HepG2 (cell line): ENCODE data around the gene ASCL2. TPM values are rescaled to one million over a fixed set of nuclear protein-coding genes. Genes with fewer than 3 reads are reported as not detected.

Source experiments
- ATAC-seq: fragments of 200-7000 bp; cut with Tn5 transposase; 3 replicates; pipeline ENCODE4 v1.9.1; 2020; ENCODE audit warnings: mild to moderate bottlenecking, moderate library complexity
- BruUV-seq: library from RNA; stranded (reverse); fragments of 400-500 nt; replicated peaks from 2 replicates; lab custom pipeline; 2021; lab: Mats Ljungman, UMichigan
- CTCF ChIA-PET: fragments of 300-600 bp; formaldehyde crosslinking; extraction: SDS; loops from one replicate; lab custom pipeline; 2021; ENCODE audit warnings: low total read pairs, inconsistent platforms, low intra/inter-chr PET ratio; lab: Yijun Ruan, JAX
- POLR2A ChIA-PET: fragments of 350-600 bp; sonication (Branson Sonifier 250); formaldehyde crosslinking; loops from one replicate; lab custom pipeline; 2020; ENCODE audit warnings: antibody characterized with exemption, inconsistent platforms; lab: Yijun Ruan, JAX
- DNase-seq: peaks from one replicate; pipeline ENCODE4 v3.0.0-alpha.2; 2015; ENCODE audit warnings: low spot score
- FAIRE-seq: peaks from 3 replicates; lab custom pipeline; 2011; peaks lifted over from hg19 to GRCh38; lab: Jason Lieb, UNC
- H2AFZ ChIP-seq: one replicate; pipeline ENCODE4 v1.6.1; 2011; ENCODE audit warnings: low read length, inconsistent platforms
- H3K27ac ChIP-seq: fragments of 300-600 bp; 3 replicates; pipeline ENCODE4 v1.8.0; 2011; ENCODE audit warnings: mixed run types, mild to moderate bottlenecking, mixed read lengths, low read length, inconsistent platforms; ENCODE audit not compliant: insufficient read depth; ENCODE audit errors: extremely low read length
- H3K27me3 ChIP-seq, 2 experiments: fragments of 200-600 bp in 1 of 2; 2 replicates in 1 of 2; 3 replicates in 1 of 2; pipeline versions ENCODE4 v1.6.0 to v1.8.0; 2011; ENCODE audit warnings: low read length in 2 of 2, mild to moderate bottlenecking in 2 of 2, moderate library complexity in 2 of 2, inconsistent platforms in 1 of 2; ENCODE audit not compliant: insufficient read depth in 2 of 2, control insufficient read depth in 1 of 2
- H3K36me3 ChIP-seq, 2 experiments: fragments of 200-600 bp in 1 of 2; replicated peaks in 1 of 2; 2 replicates in 1 of 2; 3 replicates in 1 of 2; pipeline versions ENCODE4 v1.5.1 to v1.8.0; 2011; ENCODE audit warnings: low read length in 2 of 2, inconsistent platforms in 1 of 2; ENCODE audit not compliant: insufficient read depth in 2 of 2, control insufficient read depth in 1 of 2
- H3K4me1 ChIP-seq: 2 replicates; pipeline ENCODE4 v1.5.1; 2012; ENCODE audit warnings: low read length, inconsistent platforms; ENCODE audit not compliant: insufficient read depth
- H3K4me2 ChIP-seq: 2 replicates; pipeline ENCODE4 v1.6.0; 2011; ENCODE audit warnings: low read depth, low read length, inconsistent platforms
- H3K4me3 ChIP-seq, 3 experiments: fragments of 200-600 bp in 1 of 3; sonication (generic), shearing (Covaris generic) in 1 of 3; replicated peaks in 1 of 3; 2 replicates each; pipeline ENCODE4 v1.5.1; 2011 to 2016; ENCODE audit warnings: low read length in 3 of 3, inconsistent platforms in 2 of 3, low read depth in 2 of 3, mild to moderate bottlenecking in 2 of 3, control low read depth in 1 of 3, mixed read lengths in 1 of 3; ENCODE audit not compliant: insufficient read depth in 1 of 3
- H3K79me2 ChIP-seq: one replicate; pipeline ENCODE4 v1.6.1; 2011; ENCODE audit warnings: low read length, inconsistent platforms; ENCODE audit not compliant: insufficient read depth
- H3K9ac ChIP-seq: 2 replicates; pipeline ENCODE4 v1.6.0; 2011; ENCODE audit warnings: mild to moderate bottlenecking, low read depth, low read length, inconsistent platforms; ENCODE audit not compliant: insufficient read depth
- H3K9me3 ChIP-seq: 2 replicates; pipeline ENCODE4 v1.5.1; 2012; ENCODE audit warnings: mild to moderate bottlenecking, low read length
- H4K20me1 ChIP-seq: 2 replicates; pipeline ENCODE4 v1.6.0; 2011; ENCODE audit warnings: inconsistent platforms, mild to moderate bottlenecking, low read length, moderate library complexity; ENCODE audit not compliant: insufficient read depth
- MTF1 ChIP-seq: sonication (generic); formaldehyde crosslinking; IDR thresholded peaks from 2 replicates; pipeline ENCODE4 v1.5.0; 2020; ENCODE audit warnings: missing genetic modification reagents
- NBN ChIP-seq: fragments of 450-650 bp; conservative IDR thresholded peaks from 2 replicates; pipeline ENCODE4 v1.6.1; 2017
- NONO ChIP-seq, 2 experiments: fragments of 450-650 bp in 1 of 2; sonication (generic) in 1 of 2; formaldehyde crosslinking in 1 of 2; IDR thresholded peaks in 1 of 2; conservative IDR thresholded peaks in 1 of 2; 2 replicates each; pipeline versions ENCODE4 v1.6.1 to v1.8.0; 2017 to 2022; ENCODE audit warnings: mild to moderate bottlenecking in 1 of 2, missing genetic modification reagents in 1 of 2, moderate library complexity in 1 of 2
- NR2C2 ChIP-seq: sonication (generic); formaldehyde crosslinking; IDR thresholded peaks from 2 replicates; pipeline ENCODE4 v1.4.0; 2020; ENCODE audit warnings: missing genetic modification reagents, mild to moderate bottlenecking, moderate library complexity, borderline replicate concordance
- RBAK ChIP-seq: sonication (generic); formaldehyde crosslinking; IDR thresholded peaks from 2 replicates; pipeline ENCODE4 v1.5.1; 2020; ENCODE audit warnings: mild to moderate bottlenecking, missing genetic modification reagents
- SMAD9 ChIP-seq: sonication (generic); formaldehyde crosslinking; IDR thresholded peaks from 2 replicates; pipeline ENCODE4 v1.5.1; 2020; ENCODE audit warnings: mild to moderate bottlenecking, missing genetic modification reagents
- ZBTB20 ChIP-seq: sonication (generic); formaldehyde crosslinking; IDR thresholded peaks from 2 replicates; pipeline ENCODE4 v1.8.1; 2023; ENCODE audit warnings: missing genetic modification reagents, low read depth, mild to moderate bottlenecking, borderline replicate concordance
- ZNF143 ChIP-seq: sonication (generic); formaldehyde crosslinking; IDR thresholded peaks from 2 replicates; pipeline ENCODE4 v1.4.0; 2020; ENCODE audit warnings: missing genetic modification reagents
- ZNF737 ChIP-seq: sonication (generic); formaldehyde crosslinking; IDR thresholded peaks from 2 replicates; pipeline ENCODE4 v1.5.0; 2020; ENCODE audit warnings: missing genetic modification reagents, mild to moderate bottlenecking, borderline replicate concordance
- WGBS: methylation state at CpG from one replicate; pipeline ENCODE4 v1.1.6; 2017; ENCODE audit warnings: low lambda C conversion rate; 5-methylcytosine and 5-hydroxymethylcytosine counted together
- in situ Hi-C: cut with HindIII; loops from 2 replicates; pipeline ENCODE4 v1.10.0; 2017; ENCODE audit warnings: low pct_unique_long_range_greater_than_20kb; ENCODE audit not compliant: extremely low pct_ligation_motif_present
- intact Hi-C: fragments of 100-400 bp; cut with micrococcal nuclease; formaldehyde crosslinking; loops from one replicate; pipeline ENCODE4 v1.10.0; 2022; ENCODE audit not compliant: unreplicated experiment
- polyA plus RNA-seq, 8 experiments: library from polyadenylated mRNA; depleted of rRNA in 3 of 8; stranded (reverse) in 7 of 8; unstranded in 1 of 8; fragments of >200 nt; fragmentation: Illumina TruSeq in 4 of 8; extraction: Trizol in 4 of 8; gene quantifications; 2 replicates each; pipeline versions ENCODE4 v1.2.1 to v1.2.3, GENCODE V29; 2011 to 2016; ENCODE audit warnings: low read depth in 4 of 8, missing spikeins in 1 of 8, mixed read lengths in 1 of 8; ENCODE audit not compliant: insufficient read depth in 1 of 8
- total RNA-seq, 5 experiments: library from RNA; depleted of rRNA; stranded (reverse); fragments of >200 nt; fragmentation: Illumina TruSeq; extraction: Trizol; gene quantifications; 2 replicates each; pipeline ENCODE4 v1.2.3, GENCODE V29; 2016; ENCODE audit warnings: low read depth in 1 of 5
- TF ChIP-seq, protein P1 (sequence below): sonication (generic); formaldehyde crosslinking; IDR thresholded peaks from 2 replicates; pipeline ENCODE4 v1.5.0; 2020; ENCODE audit warnings: mild to moderate bottlenecking, missing genetic modification reagents, moderate library complexity
- TF ChIP-seq, protein P2 (sequence below): sonication (generic); formaldehyde crosslinking; IDR thresholded peaks from 2 replicates; pipeline ENCODE4 v1.4.0; 2020; ENCODE audit warnings: missing genetic modification reagents
- TF ChIP-seq, protein P3 (sequence below): sonication (generic); formaldehyde crosslinking; IDR thresholded peaks from 2 replicates; pipeline ENCODE4 v1.5.0; 2020; ENCODE audit warnings: mild to moderate bottlenecking, missing genetic modification reagents, borderline replicate concordance
- TF ChIP-seq, protein P4 (sequence below): sonication (generic); formaldehyde crosslinking; IDR thresholded peaks from 2 replicates; pipeline ENCODE4 v1.5.1; 2020; ENCODE audit warnings: missing genetic modification reagents, mild to moderate bottlenecking, borderline replicate concordance

Gene ASCL2
- total and polyA plus RNA-seq, 2 of the 13 experiments (the other 11 are each of a cell fraction or from before 2014, with no cell fraction given): 0.07 TPM; not detected in 1

DNA sequence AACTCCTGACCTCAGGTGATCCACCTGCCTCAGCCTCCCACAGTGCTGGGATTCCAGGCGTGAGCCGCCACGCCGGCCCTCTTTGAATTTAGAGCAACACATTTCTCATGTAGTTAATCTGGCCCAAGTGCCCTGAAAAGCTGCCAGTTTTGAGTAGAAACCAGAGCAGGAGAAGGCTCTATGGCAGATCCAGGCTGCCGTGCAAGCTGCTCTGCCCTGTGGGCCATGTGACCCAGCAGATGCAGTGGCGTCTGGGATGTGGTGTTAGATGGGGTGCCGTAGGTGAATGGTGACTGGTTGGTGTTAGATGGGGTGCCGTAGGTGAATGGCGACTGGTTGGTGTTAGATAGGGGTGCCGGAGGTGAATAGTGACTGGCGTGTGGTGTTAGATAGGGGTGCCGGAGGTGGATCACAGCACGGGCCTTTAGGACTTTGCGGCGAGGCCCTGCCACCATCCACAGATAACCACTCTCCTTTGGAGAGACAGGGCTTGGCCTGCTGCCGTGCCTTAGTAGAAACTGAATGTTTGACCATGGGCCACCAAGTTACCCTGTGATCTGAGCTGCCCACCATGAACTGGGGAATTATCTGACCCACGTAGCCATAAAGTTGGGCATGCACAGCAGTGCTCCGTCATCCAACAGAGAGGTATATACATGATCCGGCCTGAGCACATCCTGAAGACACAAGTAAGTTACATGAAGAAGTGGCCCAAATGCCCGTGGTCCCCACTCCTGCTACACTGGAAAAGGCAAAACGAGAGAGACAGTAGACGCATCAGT, 32.7 kb downstream of the ASCL2 start:
- no peak overlapping the region for H3K4me2 ChIP-seq
- in situ Hi-C loops: no loop called here
- POLR2A ChIA-PET: no interaction called here

More for the DNA sequence above, 32.7 kb downstream of the ASCL2 start:
- no TSS peak for BruUV-seq
- no peak for DNase-seq
- no peak for FAIRE-seq
- H3K4me1 ChIP-seq: no peaks in the 10 kb centered on the region
- H4K20me1 ChIP-seq: no peaks in the 10 kb centered on the region
- peaks cover 5 to 30% of the 10 kb centered on the region in 2 experiments; a peak in 4 of 5 replicates for H3K27me3 ChIP-seq
- intact Hi-C loops: no loop called here
- no peaks in the 10 kb centered on the region for H3K36me3 ChIP-seq
- H2AFZ ChIP-seq: no peak overlapping the region
- no peaks in the 10 kb centered on the region for H3K9me3 ChIP-seq
- H3K9ac ChIP-seq: no peak overlapping the region
- CTCF ChIA-PET: no interaction called here
- no peak overlapping the region for H3K4me3 ChIP-seq
- H3K79me2 ChIP-seq: no peaks in the 10 kb centered on the region
- no peak overlapping the region for H3K27ac ChIP-seq
- no peak for ATAC-seq
- 45% methylated on average over 17 of the region's 22 CpGs for WGBS
- TF ChIP-seq ZNF737 (no peak), RBAK (CRISPR knock-in tag) (no peak), NBN (no peak), SMAD9 (CRISPR knock-in tag) (no peak), NONO (IDR thresholded peaks at IDR 0.05) (no peak), NONO (CRISPR knock-in tag; conservative IDR thresholded peaks at IDR 0.05) (no peak), NR2C2 (CRISPR knock-in tag) (no peak), ZNF143 (CRISPR knock-in tag) (no peak), ZBTB20 (no peak), MTF1 (no peak)
- TF ChIP-seq, protein P1, sequence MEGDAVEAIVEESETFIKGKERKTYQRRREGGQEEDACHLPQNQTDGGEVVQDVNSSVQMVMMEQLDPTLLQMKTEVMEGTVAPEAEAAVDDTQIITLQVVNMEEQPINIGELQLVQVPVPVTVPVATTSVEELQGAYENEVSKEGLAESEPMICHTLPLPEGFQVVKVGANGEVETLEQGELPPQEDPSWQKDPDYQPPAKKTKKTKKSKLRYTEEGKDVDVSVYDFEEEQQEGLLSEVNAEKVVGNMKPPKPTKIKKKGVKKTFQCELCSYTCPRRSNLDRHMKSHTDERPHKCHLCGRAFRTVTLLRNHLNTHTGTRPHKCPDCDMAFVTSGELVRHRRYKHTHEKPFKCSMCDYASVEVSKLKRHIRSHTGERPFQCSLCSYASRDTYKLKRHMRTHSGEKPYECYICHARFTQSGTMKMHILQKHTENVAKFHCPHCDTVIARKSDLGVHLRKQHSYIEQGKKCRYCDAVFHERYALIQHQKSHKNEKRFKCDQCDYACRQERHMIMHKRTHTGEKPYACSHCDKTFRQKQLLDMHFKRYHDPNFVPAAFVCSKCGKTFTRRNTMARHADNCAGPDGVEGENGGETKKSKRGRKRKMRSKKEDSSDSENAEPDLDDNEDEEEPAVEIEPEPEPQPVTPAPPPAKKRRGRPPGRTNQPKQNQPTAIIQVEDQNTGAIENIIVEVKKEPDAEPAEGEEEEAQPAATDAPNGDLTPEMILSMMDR: no peak
- TF ChIP-seq, protein P2, sequence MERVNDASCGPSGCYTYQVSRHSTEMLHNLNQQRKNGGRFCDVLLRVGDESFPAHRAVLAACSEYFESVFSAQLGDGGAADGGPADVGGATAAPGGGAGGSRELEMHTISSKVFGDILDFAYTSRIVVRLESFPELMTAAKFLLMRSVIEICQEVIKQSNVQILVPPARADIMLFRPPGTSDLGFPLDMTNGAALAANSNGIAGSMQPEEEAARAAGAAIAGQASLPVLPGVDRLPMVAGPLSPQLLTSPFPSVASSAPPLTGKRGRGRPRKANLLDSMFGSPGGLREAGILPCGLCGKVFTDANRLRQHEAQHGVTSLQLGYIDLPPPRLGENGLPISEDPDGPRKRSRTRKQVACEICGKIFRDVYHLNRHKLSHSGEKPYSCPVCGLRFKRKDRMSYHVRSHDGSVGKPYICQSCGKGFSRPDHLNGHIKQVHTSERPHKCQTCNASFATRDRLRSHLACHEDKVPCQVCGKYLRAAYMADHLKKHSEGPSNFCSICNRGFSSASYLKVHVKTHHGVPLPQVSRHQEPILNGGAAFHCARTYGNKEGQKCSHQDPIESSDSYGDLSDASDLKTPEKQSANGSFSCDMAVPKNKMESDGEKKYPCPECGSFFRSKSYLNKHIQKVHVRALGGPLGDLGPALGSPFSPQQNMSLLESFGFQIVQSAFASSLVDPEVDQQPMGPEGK (CRISPR knock-in tag): no peak
- TF ChIP-seq, protein P3, sequence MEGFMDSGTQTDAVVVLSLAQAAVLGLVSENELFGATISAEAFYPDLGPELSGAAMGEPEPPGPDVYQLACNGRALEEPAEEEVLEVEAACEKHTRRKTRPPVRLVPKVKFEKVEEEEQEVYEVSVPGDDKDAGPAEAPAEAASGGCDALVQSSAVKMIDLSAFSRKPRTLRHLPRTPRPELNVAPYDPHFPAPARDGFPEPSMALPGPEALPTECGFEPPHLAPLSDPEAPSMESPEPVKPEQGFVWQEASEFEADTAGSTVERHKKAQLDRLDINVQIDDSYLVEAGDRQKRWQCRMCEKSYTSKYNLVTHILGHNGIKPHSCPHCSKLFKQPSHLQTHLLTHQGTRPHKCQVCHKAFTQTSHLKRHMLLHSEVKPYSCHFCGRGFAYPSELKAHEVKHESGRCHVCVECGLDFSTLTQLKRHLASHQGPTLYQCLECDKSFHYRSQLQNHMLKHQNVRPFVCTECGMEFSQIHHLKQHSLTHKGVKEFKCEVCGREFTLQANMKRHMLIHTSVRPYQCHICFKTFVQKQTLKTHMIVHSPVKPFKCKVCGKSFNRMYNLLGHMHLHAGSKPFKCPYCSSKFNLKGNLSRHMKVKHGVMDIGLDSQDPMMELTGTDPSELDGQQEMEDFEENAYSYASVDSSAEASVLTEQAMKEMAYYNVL: no peak
- TF ChIP-seq, protein P4, sequence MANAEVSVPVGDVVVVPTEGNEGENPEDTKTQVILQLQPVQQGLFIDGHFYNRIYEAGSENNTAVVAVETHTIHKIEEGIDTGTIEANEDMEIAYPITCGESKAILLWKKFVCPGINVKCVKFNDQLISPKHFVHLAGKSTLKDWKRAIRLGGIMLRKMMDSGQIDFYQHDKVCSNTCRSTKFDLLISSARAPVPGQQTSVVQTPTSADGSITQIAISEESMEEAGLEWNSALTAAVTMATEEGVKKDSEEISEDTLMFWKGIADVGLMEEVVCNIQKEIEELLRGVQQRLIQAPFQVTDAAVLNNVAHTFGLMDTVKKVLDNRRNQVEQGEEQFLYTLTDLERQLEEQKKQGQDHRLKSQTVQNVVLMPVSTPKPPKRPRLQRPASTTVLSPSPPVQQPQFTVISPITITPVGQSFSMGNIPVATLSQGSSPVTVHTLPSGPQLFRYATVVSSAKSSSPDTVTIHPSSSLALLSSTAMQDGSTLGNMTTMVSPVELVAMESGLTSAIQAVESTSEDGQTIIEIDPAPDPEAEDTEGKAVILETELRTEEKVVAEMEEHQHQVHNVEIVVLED (CRISPR knock-in tag): no peak
- TF ChIP-seq, all 625 proteins: peak for 0
